GM08714 (cell line): ENCODE data around the gene ANKRD36.
"Not testable (repeated sequence)": the region's sequence is repeated elsewhere in the genome, so short reads cannot be mapped to it uniquely, and the experiment has no call there.

Source experiments
- H3K4me3 ChIP-seq: fragments of 200-500 bp; sonication (Bioruptor generic); 2 replicates; pipeline ENCODE4 v1.5.1; 2014; ENCODE audit warnings: mild to moderate bottlenecking, low read length, inconsistent platforms
- ZNF274 ChIP-seq: IDR thresholded peaks from 2 replicates; pipeline ENCODE4 v1.6.1; 2012; ENCODE audit warnings: mild to moderate bottlenecking, low read depth, low read length

The ANKRD36 gene

DNA sequence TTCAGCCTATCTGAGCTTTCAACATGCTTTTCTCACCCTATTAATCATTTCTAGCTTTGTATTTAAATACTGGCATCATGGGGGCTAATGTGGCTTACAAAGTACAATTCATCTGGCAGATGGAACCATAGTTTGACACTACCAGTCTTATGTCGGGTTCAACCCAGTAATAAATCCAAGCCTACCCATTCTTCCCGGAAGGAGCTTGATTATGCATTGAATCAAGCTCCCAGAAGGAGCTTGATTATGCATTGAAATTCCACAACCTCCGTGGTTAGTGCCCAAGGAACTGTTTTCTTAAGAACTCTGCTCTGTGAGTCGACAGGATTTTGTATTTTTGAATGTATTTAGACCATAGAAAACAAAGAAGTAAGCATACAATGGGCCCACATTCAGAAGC lies 148.2 kb downstream of the ANKRD36 start:
- not testable (repeated sequence) for H3K4me3 ChIP-seq

DNA sequence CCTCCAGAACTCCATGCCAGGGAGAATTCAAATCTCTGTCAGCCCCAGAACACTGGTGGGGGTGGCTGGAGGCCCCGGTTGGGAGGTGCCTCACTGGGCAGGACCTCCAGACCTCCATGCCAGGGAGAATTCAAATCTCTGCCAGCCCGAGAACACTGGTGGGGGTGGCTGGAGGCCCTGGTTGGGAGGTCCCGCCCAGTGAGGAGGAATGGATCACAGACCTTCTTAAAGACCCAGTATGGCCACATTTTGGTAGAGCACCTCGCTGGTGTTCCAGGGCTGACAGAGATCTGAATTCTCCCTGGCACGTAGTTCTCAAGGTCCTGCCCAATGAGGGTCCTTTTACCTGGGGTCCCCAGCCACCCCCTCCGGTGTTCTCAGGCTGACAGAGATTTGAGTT lies 153.5 kb downstream of the ANKRD36 start:
- H3K4me3 ChIP-seq: not testable (repeated sequence)

DNA sequence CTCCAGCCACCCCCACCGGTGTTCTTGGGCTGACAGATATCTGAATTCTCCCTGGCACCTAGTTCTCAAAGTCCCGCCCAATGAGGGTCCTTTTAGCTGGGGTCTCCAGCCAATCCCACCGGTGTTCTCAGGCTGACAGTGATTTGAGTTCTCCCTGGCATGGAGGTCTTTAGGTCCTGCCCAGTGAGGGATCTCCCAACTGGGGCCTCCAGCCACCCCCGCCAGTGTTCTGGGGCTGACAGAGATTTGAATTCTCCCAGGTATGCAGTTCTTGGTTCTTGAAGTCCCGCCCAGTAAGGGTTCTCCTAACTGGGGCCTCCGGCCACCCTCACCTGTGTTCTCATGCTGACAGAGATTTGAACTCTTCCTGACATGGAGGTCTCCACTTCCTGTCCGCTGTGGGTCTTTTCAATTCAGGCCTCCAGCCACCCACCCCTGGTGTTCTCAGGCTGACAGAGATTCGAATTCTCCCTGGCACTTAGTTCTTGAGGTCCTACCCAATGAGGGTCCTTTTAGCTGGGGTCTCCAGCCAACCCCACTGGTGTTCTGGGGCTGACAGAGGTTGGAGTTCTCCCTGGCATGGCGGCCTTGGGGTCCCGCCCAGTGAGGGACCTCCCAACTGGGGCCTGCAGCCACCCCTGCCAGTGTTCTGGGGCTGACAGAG lies 154.6 kb downstream of the ANKRD36 start:
- no peak overlapping the region for H3K4me3 ChIP-seq
- no peak for TF ChIP-seq ZNF274

GRCh38 chr2:97268075-97268591 lies 155.2 kb downstream of the ANKRD36 start:
- not testable (repeated sequence) for H3K4me3 ChIP-seq

DNA sequence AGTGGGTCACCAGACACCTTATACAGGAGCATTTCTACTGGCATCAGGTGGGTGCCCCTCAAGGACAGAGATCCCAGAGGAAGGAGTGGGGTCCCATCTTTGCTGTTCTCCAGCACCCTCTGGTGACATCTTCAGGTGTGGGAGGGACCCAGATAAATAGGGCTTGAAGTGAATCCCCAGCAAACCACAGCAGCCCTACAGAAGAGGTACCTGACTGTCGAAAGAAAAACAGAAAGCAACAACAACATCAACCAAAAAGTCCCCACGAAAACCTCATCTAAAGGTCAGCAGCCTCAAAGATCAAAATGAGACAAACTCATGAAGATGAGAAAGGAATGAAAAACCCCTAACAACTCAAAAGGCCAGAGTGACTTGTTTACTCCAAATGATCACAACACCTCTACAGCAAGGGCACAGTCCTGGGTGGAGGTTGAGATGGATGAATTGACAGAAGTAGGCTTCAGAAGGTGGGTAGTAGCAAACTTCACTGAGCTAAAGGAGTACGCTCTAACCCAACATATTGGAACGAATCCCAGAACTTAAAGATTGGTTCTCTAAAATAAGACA lies 163.4 kb downstream of the ANKRD36 start:
- H3K4me3 ChIP-seq: not testable (repeated sequence)

DNA sequence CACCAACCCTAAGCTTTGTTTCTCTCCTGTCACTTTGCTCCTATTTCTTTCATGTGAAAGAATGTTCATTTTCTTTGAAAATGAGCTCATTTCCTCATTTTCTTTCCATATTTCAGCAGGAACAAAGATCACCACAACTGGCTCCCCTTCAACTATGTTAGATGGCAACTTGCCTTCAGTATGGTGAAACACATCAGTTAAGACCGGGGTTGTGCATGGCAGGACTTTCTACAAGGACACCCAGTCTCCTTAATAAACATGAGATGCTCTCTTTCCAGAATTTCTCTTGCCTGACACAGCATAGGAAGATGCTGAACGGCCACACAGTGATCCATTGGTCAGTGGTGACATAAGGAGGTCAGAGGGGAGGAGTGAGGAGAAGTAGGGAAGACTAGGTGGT lies 172.2 kb downstream of the ANKRD36 start:
- H3K4me3 ChIP-seq: not testable (repeated sequence)

DNA sequence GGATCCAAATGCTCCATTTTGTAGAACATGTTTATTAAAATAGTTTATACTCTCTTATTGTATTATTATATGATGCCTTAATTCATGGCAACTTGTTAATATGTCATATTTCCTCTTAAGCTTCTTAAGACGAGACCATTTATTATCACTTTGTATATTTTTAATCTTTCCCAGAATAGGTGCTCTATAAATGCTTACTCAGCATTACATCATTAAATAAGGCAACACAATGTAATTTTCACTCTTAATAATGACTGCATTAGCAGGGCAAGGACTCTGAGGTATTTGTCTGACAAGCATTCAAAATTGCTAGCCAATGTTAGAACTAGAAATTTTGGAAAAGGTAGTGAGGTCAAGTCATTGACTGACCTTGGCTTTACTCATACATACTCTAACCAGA lies 180.7 kb downstream of the ANKRD36 start:
- not testable (repeated sequence) for H3K4me3 ChIP-seq
